ENCODE measurements around the gene ADARB1.
A peak's percentile ranks its signal among the peaks of the same experiment; 100 is the strongest.

The ADARB1 gene

GRCh38 chr21:45180246-45180599, 105.8 kb downstream of the ADARB1 start:
- no peak for DNase-seq (ENCODE audit: low read depth)
- no peak for TF ChIP-seq CTCF (conservative IDR thresholded peaks at IDR 0.05; ENCODE audit: control insufficient read depth, insufficient read depth, low read depth, low read length)
- H3K4me3 ChIP-seq (ENCODE audit: control insufficient read depth, low read depth, low read length), result no peak overlapping the region

DNA sequence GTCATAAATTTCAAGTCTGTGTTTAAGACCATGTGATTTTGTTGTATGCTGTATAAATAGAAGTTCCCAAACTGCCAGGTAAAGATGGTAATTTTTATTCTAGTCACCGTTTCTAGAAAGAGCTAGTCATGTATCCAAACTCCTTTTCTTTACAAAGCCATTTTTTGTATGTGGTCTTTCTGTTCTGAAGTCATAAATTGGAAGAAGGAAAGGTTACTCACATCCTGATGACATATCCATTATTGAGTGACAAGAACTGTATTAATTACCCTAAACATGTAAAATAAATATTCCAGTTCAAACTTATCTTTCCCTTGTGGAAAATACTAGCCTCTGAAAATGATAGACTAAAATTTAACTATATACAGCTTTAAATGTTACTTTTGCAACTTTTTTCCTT, 108.6 kb downstream of the ADARB1 start:
- TF ChIP-seq CTCF (conservative IDR thresholded peaks at IDR 0.05; ENCODE audit: control insufficient read depth, insufficient read depth, low read depth, low read length), result no peak
- DNase-seq (ENCODE audit: low read depth), result no peak

DNA sequence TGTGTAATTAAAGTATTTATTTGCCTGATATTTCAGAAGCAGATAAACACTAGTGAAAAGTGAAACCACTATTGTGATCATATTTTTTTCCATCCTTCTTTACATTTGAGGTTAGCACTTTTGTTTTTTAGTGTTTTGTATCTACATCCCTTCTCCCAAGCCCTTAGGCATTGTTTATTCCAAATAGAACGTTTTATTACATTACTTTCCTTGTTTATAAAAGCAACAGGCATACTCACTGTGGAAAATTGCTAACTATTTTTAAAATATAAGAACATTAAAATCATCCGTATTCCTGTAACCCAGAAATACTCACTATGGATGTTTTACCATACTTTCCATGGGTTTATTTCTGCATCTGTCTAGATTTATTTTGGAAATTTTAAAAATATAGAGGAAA, 109.5 kb downstream of the ADARB1 start:
- TF ChIP-seq CTCF (conservative IDR thresholded peaks at IDR 0.05; ENCODE audit: control insufficient read depth, insufficient read depth, low read depth, low read length), result no peak
- no peak for DNase-seq (ENCODE audit: low read depth)
- no peak overlapping the region for H3K4me3 ChIP-seq (ENCODE audit: control insufficient read depth, low read depth, low read length)

More for the DNA sequence above, 108.6 kb downstream of the ADARB1 start:
- no peak overlapping the region for H3K4me3 ChIP-seq (ENCODE audit: control insufficient read depth, low read depth, low read length)

- no peak for TF ChIP-seq CTCF (conservative IDR thresholded peaks at IDR 0.05; ENCODE audit: control insufficient read depth, insufficient read depth, low read depth, low read length)
- DNase-seq (ENCODE audit: low read depth), result no peak
Observed at GRCh38 chr21:45184869-45185268, 110.5 kb downstream of the ADARB1 start.

GRCh38 chr21:45186709-45187108, 112.3 kb downstream of the ADARB1 start:
- H3K4me3 ChIP-seq (ENCODE audit: control insufficient read depth, low read depth, low read length), result no peak overlapping the region
- TF ChIP-seq CTCF (conservative IDR thresholded peaks at IDR 0.05; ENCODE audit: control insufficient read depth, insufficient read depth, low read depth, low read length), result no peak
- DNase-seq (ENCODE audit: low read depth), result no peak

More at GRCh38 chr21:45184869-45185268, 110.5 kb downstream of the ADARB1 start:
- no peak overlapping the region for H3K4me3 ChIP-seq (ENCODE audit: control insufficient read depth, low read depth, low read length)

DNA sequence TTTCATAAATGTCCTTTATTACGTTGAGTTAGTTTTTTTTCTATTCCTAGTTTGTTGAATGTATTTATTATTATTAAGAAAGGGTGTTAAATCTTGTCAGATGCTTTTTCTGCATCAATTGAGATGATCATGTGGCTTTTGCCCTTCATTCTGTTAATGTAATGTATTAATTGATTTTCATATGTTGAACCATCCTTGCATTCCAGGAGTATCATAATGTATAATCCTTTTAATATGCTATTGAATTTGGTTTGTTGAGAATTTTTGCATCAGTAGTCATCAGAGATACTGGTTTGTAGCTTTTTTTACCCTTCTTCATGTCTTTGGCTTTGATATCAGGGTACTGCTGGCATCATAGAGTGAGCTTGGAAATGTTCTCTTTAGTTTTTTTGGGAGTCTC, 113.3 kb downstream of the ADARB1 start:
- TF ChIP-seq CTCF (conservative IDR thresholded peaks at IDR 0.05; ENCODE audit: control insufficient read depth, insufficient read depth, low read depth, low read length), result no peak
- H3K4me3 ChIP-seq (ENCODE audit: control insufficient read depth, low read depth, low read length), result no peak overlapping the region
- peak; percentile 6 for DNase-seq (ENCODE audit: low read depth)

DNA sequence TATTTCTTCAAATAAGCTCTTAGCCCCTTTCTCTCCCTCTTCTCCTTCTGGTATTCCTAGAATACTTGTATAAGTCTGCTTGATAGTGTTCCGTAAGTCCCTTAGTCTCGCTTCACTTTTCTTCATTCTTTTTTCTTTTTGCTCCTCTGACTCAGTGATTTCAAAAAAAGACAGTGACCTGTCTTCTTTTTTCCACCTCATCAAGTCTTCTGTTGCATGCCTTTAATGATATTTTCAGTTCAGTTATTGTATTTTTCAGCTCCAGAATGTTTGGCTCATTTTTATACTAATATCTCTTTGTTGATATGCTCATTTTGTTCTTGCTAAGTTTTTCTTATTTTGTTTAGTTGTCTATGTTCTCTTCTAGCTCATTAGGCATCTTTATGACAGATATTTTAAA, 115.6 kb downstream of the ADARB1 start:
- H3K4me3 ChIP-seq (ENCODE audit: control insufficient read depth, low read depth, low read length), result no peak overlapping the region
- no peak for TF ChIP-seq CTCF (conservative IDR thresholded peaks at IDR 0.05; ENCODE audit: control insufficient read depth, insufficient read depth, low read depth, low read length)
- DNase-seq (ENCODE audit: low read depth), result no peak
